ENCODE results near the gene SPINK9. TPM values are rescaled to one million over a fixed set of nuclear protein-coding genes. Genes with fewer than 3 reads are reported as not detected.
A peak's percentile ranks its signal among the peaks of the same experiment; 100 is the strongest.

The SPINK9 gene
- total RNA-seq, 1 experiment from 2014 or later, result not detected

GRCh38 chr5:148353634-148354033, 18.3 kb downstream of the SPINK9 start:
- DNase-seq (ENCODE audit: extremely low read depth, low read depth), result no peak

- no peak for DNase-seq (ENCODE audit: extremely low read depth, low read depth)
Measured at GRCh38 chr5:148364343-148364742, 29.0 kb downstream of the SPINK9 start.

GRCh38 chr5:148368299-148368698, 32.9 kb downstream of the SPINK9 start:
- DNase-seq (ENCODE audit: extremely low read depth, low read depth), result no peak

GRCh38 chr5:148372166-148372725, 36.9 kb downstream of the SPINK9 start:
- DNase-seq (ENCODE audit: extremely low read depth, low read depth), result no peak

- no peak for DNase-seq (ENCODE audit: extremely low read depth, low read depth)
Measured at GRCh38 chr5:148372893-148373292, 37.5 kb downstream of the SPINK9 start.

- DNase-seq (ENCODE audit: extremely low read depth, low read depth), result peak; percentile 70
Measured at GRCh38 chr5:148374690-148375360, 39.5 kb downstream of the SPINK9 start.

- DNase-seq (ENCODE audit: extremely low read depth, low read depth), result no peak
Measured at GRCh38 chr5:148376198-148376597, 40.8 kb downstream of the SPINK9 start.

GRCh38 chr5:148378670-148379069, 43.3 kb downstream of the SPINK9 start:
- DNase-seq (ENCODE audit: extremely low read depth, low read depth), result no peak

GRCh38 chr5:148379340-148379739, 44.0 kb downstream of the SPINK9 start:
- DNase-seq (ENCODE audit: extremely low read depth, low read depth), result no peak

GRCh38 chr5:148381906-148382305, 46.5 kb downstream of the SPINK9 start:
- DNase-seq (ENCODE audit: extremely low read depth, low read depth), result no peak

- no peak for DNase-seq (ENCODE audit: extremely low read depth, low read depth)
Measured at GRCh38 chr5:148382961-148383360, 47.6 kb downstream of the SPINK9 start.

- peak; percentile 97 for DNase-seq (ENCODE audit: extremely low read depth, low read depth)
Measured at GRCh38 chr5:148383564-148384379, 48.4 kb downstream of the SPINK9 start, which contains the start of gene FBXO38. TSS of gene FBXO38 (plus strand) at chr5:148383958. CDS start at chr5:148394777, 10,819 bp downstream.

GRCh38 chr5:148384380-148384737, 49.0 kb downstream of the SPINK9 start:
- no peak for DNase-seq (ENCODE audit: extremely low read depth, low read depth)

- no peak for DNase-seq (ENCODE audit: extremely low read depth, low read depth)
Measured at GRCh38 chr5:148385094-148385493, 49.7 kb downstream of the SPINK9 start.

- DNase-seq (ENCODE audit: extremely low read depth, low read depth), result no peak
Measured at GRCh38 chr5:148386041-148386440, 50.7 kb downstream of the SPINK9 start.

GRCh38 chr5:148387325-148387724, 52.0 kb downstream of the SPINK9 start:
- DNase-seq (ENCODE audit: extremely low read depth, low read depth), result no peak

GRCh38 chr5:148388696-148389095, 53.3 kb downstream of the SPINK9 start:
- no peak for DNase-seq (ENCODE audit: extremely low read depth, low read depth)

Small RNAs within 50 kb of the gene (small RNA-seq; reads per million reads assigned to genes)
- gene RF00017, result 0 reads per million in 2 experiments

Other genes starting within 250 kb of the SPINK9 start
- gene SPINK14, start 167.0 kb upstream of the SPINK9 start, total RNA-seq (2014; rRNA removed; shearing (Covaris generic)), result not detected in 2 replicates
- 0.52 and 0.59 TPM in 2 replicates for gene SPINK6, start 132.5 kb upstream of the SPINK9 start, total RNA-seq (2014; rRNA removed; shearing (Covaris generic))
- 2.3 and 3.8 TPM in 2 replicates for gene MARCOL, start 97.0 kb upstream of the SPINK9 start, total RNA-seq (2014; rRNA removed; shearing (Covaris generic))
- gene SPINK13, start 66.8 kb upstream of the SPINK9 start, total RNA-seq (2014; rRNA removed; shearing (Covaris generic)), result 1.3 and 2.8 TPM in 2 replicates
- not detected in 2 replicates for gene SPINK7, start 23.1 kb upstream of the SPINK9 start, total RNA-seq (2014; rRNA removed; shearing (Covaris generic))
- gene FBXO38, start 48.4 kb downstream of the SPINK9 start, total RNA-seq (2014; rRNA removed; shearing (Covaris generic)), result 30.5 and 49.0 TPM in 2 replicates